GM13977 (cell line): ENCODE results near the gene CD6.
"Not testable (repeated sequence)": the region's sequence is repeated elsewhere in the genome, so short reads cannot be mapped to it uniquely, and the experiment has no call there.

Experiments
- DNase-seq: peaks from one replicate; pipeline ENCODE4 v3.0.0; 2012; ENCODE audit warnings: low spot score
- CTCF ChIP-seq: IDR thresholded peaks from 2 replicates; pipeline ENCODE4 v1.5.1; 2012; ENCODE audit warnings: mild to moderate bottlenecking, control low read depth; ENCODE audit not compliant: insufficient read depth; ENCODE audit errors: extremely low read depth, missing control alignments
- in situ Hi-C: fragments of 300-500 bp; cut with MboI; formaldehyde crosslinking; loops from one replicate; pipeline ENCODE4 v1.12.0; 2022; ENCODE audit warnings: low sequenced_read_pairs, low pct_unique_long_range_greater_than_20kb, mixed read lengths, inconsistent platforms; ENCODE audit not compliant: unreplicated experiment

Gene CD6

GRCh38 chr11:60972182-60973030 lies 926 bp downstream of the CD6 start:
- DNase-seq = no peak
- no peak for TF ChIP-seq CTCF
- in situ Hi-C loops = no loop called here

GRCh38 chr11:60973699-60974098 lies 2.2 kb downstream of the CD6 start:
- DNase-seq = no peak
- no peak for TF ChIP-seq CTCF
- in situ Hi-C loops = no loop called here

- in situ Hi-C loops, DNase-seq: not testable (repeated sequence)
Observed at GRCh38 chr11:60974316-60974715, 2.8 kb downstream of the CD6 start.

- in situ Hi-C loops = no loop called here
- TF ChIP-seq CTCF = no peak
- no peak for DNase-seq
Observed at GRCh38 chr11:60974726-60975125, 3.2 kb downstream of the CD6 start.

GRCh38 chr11:60977224-60977623 lies 5.7 kb downstream of the CD6 start:
- in situ Hi-C loops = no loop called here
- DNase-seq = no peak
- TF ChIP-seq CTCF = no peak

- TF ChIP-seq CTCF = no peak
- in situ Hi-C loops = no loop called here
- DNase-seq = no peak
Observed at GRCh38 chr11:60977836-60978235, 6.4 kb downstream of the CD6 start.

- in situ Hi-C loops = no loop called here
- no peak for TF ChIP-seq CTCF
- peak; percentile 41 for DNase-seq
Observed at GRCh38 chr11:60978546-60979380, 7.3 kb downstream of the CD6 start.
